ENCODE results near the gene FAF1. TPM values are rescaled to one million over a fixed set of nuclear protein-coding genes. Genes with fewer than 3 reads are reported as not detected.

The FAF1 gene
- total and polyA plus RNA-seq, 9 of the 15 experiments (the other 6 are each of a cell fraction or from before 2014, with no cell fraction given) = 48.7 to 225 (median 118) TPM

DNA sequence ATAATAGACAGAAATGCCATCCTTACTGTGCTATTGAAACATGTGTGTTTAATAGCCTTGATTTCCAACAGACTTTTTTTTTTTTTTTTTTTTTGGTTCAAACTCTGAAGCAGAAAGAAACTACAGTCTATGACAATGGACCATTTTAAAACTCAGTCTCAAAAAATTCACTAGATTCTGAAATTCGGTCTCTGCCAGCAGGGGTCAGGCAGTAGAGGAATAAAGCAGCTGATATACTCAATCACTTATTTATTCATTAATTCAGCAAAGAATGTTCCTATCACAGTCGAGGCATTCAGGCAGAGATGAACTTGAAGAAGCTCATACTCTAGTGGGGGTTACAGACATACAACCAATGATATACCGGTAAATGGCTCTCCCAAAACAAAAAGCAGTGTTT lies 275.9 kb downstream of the FAF1 start (continued):
- TF ChIP-seq, protein P1, sequence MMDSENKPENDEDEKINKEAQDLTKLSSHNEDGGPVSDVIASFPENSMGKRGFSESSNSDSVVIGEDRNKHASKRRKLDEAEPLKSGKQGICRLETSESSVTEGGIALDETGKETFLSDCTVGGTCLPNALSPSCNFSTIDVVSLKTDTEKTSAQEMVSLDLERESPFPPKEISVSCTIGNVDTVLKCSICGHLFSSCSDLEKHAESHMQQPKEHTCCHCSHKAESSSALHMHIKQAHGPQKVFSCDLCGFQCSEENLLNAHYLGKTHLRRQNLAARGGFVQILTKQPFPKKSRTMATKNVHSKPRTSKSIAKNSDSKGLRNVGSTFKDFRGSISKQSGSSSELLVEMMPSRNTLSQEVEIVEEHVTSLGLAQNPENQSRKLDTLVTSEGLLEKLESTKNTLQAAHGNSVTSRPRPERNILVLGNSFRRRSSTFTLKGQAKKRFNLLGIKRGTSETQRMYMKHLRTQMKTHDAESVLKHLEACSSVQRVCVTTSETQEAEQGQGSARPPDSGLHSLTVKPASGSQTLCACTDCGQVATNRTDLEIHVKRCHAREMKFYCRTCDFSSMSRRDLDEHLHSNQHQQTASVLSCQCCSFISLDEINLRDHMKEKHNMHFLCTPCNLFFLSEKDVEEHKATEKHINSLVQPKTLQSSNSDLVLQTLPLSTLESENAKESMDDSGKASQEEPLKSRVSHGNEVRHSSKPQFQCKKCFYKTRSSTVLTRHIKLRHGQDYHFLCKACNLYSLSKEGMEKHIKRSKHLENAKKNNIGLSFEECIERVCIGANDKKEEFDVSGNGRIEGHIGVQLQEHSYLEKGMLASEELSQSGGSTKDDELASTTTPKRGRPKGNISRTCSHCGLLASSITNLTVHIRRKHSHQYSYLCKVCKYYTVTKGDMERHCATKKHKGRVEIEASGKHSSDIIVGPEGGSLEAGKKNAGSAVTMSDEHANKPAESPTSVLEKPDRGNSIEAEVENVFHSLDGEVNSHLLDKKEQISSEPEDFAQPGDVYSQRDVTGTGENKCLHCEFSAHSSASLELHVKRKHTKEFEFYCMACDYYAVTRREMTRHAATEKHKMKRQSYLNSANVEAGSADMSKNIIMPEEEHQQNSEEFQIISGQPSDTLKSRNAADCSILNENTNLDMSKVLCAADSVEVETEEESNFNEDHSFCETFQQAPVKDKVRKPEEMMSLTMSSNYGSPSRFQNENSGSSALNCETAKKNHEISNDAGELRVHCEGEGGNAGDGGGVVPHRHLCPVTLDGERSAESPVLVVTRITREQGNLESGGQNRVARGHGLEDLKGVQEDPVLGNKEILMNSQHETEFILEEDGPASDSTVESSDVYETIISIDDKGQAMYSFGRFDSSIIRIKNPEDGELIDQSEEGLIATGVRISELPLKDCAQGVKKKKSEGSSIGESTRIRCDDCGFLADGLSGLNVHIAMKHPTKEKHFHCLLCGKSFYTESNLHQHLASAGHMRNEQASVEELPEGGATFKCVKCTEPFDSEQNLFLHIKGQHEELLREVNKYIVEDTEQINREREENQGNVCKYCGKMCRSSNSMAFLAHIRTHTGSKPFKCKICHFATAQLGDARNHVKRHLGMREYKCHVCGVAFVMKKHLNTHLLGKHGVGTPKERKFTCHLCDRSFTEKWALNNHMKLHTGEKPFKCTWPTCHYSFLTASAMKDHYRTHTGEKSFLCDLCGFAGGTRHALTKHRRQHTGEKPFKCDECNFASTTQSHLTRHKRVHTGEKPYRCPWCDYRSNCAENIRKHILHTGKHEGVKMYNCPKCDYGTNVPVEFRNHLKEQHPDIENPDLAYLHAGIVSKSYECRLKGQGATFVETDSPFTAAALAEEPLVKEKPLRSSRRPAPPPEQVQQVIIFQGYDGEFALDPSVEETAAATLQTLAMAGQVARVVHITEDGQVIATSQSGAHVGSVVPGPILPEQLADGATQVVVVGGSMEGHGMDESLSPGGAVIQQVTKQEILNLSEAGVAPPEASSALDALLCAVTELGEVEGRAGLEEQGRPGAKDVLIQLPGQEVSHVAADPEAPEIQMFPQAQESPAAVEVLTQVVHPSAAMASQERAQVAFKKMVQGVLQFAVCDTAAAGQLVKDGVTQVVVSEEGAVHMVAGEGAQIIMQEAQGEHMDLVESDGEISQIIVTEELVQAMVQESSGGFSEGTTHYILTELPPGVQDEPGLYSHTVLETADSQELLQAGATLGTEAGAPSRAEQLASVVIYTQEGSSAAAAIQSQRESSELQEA (IDR thresholded peaks at IDR 0.05; ENCODE audit: low read depth) = no peak
- no peak for TF ChIP-seq POLR2H (tag; IDR thresholded peaks at IDR 0.05; ENCODE audit: low read depth)

DNA sequence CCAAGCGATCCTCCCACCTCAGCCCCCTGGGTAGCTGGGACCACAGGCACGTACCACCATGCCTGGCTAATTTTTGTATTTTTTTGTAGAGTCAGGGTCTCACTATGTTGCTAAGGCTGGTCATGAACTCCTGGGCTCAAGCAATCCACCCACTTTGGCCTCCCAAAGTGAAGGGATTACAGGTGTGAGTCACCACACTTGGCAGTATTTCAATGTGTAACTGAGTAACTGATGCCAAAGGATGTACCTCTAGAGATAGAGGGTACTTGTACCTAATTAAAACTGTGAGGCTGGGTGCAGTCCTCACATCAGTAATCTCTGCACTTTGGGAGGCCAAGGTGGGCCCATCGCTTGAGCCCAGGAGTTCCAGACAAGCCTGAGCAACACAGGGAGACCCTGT lies 278.1 kb downstream of the FAF1 start:
- Histone ChIP-seq H3K9me1 (ENCODE audit: control insufficient read depth, insufficient read depth, low read length) (no peaks in the 10 kb centered on the region), H2AFZ (ENCODE audit: low read depth, low read length) (no peak overlapping the region), H4K20me1 (replicated peaks; ENCODE audit: control insufficient read depth, insufficient read depth, low read length) (no peaks in the 10 kb centered on the region), H3K36me3 (ENCODE audit: control insufficient read depth, insufficient read depth, low read length) (peaks cover 23% of the 10 kb centered on the region; the same call in 2 of the 3 replicates), H3K4me1 (replicated peaks in 1 of 2; ENCODE audit: control insufficient read depth in 2 of 2, insufficient read depth in 2 of 2, low read length in 2 of 2) (no peaks in the 10 kb centered on the region), H3K4me2 (ENCODE audit: insufficient read depth, low read length) (no peak overlapping the region), H3K79me2 (ENCODE audit: control insufficient read depth, insufficient read depth, low read length) (no peaks in the 10 kb centered on the region), H3K9ac (ENCODE audit: insufficient read depth in 1 of 2, low read depth in 2 of 2, low read length in 2 of 2) (no peak overlapping the region), H3K9me3 (replicated peaks; ENCODE audit: control insufficient read depth, insufficient read depth, low read depth, low read length) (no peaks in the 10 kb centered on the region), H3K27me3 (ENCODE audit: control insufficient read depth in 2 of 2, insufficient read depth in 2 of 2, low read length in 2 of 2) (no peaks in the 10 kb centered on the region), H3K27ac (ENCODE audit: extremely low read depth, low read depth, low read length) (no peak overlapping the region), H3K4me3 (no peak overlapping the region)
- POLR2A ChIA-PET = interaction anchor here (0.6 kb wide), 1 partner anchor 39 kb away, joined by 3 read pairs; no protein-coding TSS in a partner anchor
- ATAC-seq (no peak), FAIRE-seq (no peak), DNase-seq (ENCODE audit: extremely low read depth in 1 of 4, low spot score in 3 of 4) (no peak)
- no TSS peak for BruUV-seq (replicated peaks)
- CTCF ChIA-PET (ENCODE audit: low intra/inter-chr PET ratio) = no interaction called here
- intact Hi-C loops (cut with micrococcal nuclease) (no loop called here), in situ Hi-C loops (cut with MboI) (no loop called here)
- 96% methylated on average over 3 of the region's 3 CpGs for WGBS (ENCODE audit: insufficient coverage, low coverage, missing lambda C conversion rate)
- no peak for TF ChIP-seq RNF2 (IDR thresholded peaks at IDR 0.05)
- TF ChIP-seq CHCHD3 (CRISPR knock-in tag; IDR thresholded peaks at IDR 0.05) = no peak
- TF ChIP-seq KDM2B (CRISPR knock-in tag; IDR thresholded peaks at IDR 0.05) = no peak

All from K562 (cell line).